Measurements from ENCODE around the gene MOB1B. TPM values are rescaled to one million over a fixed set of nuclear protein-coding genes. Genes with fewer than 3 reads are reported as not detected.

The MOB1B gene
- total RNA-seq, 4 donors from 2014 or later: 10.0 to 42.1 (median 16.5) TPM

DNA sequence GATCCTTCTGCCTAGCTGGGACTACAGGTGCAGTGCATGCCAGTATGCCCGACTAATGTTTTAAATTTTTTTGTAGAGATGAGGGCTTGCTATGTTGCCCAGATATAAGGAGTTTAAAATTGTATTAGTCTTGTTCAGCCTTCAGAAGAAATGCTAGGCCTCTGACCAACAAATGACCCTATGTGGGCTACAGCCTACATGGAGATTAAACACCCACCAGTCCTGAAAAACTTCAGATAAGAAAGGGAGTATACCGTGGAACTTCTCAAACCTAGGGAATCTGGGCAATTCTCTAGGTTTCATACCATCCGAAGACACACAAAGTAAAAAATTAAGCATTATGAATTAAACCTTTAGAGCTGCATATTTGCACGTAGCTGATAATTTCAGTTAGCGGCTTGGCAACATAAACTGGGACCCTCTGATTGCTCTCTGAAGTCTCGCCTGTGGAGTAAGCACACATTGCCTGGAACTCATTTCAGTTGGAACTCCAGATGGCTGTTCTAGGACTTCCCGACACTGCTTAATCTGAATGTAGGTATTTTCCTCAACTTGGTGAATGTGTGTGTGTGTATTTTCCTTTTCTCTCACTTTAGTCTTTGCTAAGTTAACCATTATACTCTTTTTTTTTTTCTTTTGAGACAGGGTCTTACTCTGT, 33.0 kb downstream of the MOB1B start:
- no peak overlapping the region for H3K27ac ChIP-seq
- no peaks in the 10 kb centered on the region for H3K9me3 ChIP-seq
- no peaks in the 10 kb centered on the region for H3K4me1 ChIP-seq
- no peak for TF ChIP-seq POLR2A (IDR thresholded peaks at IDR 0.05)
- TF ChIP-seq, protein P1, sequence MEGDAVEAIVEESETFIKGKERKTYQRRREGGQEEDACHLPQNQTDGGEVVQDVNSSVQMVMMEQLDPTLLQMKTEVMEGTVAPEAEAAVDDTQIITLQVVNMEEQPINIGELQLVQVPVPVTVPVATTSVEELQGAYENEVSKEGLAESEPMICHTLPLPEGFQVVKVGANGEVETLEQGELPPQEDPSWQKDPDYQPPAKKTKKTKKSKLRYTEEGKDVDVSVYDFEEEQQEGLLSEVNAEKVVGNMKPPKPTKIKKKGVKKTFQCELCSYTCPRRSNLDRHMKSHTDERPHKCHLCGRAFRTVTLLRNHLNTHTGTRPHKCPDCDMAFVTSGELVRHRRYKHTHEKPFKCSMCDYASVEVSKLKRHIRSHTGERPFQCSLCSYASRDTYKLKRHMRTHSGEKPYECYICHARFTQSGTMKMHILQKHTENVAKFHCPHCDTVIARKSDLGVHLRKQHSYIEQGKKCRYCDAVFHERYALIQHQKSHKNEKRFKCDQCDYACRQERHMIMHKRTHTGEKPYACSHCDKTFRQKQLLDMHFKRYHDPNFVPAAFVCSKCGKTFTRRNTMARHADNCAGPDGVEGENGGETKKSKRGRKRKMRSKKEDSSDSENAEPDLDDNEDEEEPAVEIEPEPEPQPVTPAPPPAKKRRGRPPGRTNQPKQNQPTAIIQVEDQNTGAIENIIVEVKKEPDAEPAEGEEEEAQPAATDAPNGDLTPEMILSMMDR (IDR thresholded peaks at IDR 0.05): no peak
- no peak overlapping the region for H3K4me3 ChIP-seq
- no peaks in the 10 kb centered on the region for H3K36me3 ChIP-seq
- no peak for DNase-seq
- intact Hi-C loops (cut with DNase I; ENCODE audit: low total_unique reads): no loop called here
- H3K27me3 ChIP-seq: no peaks in the 10 kb centered on the region

GRCh38 chr4:70936200-70936787, 34.1 kb downstream of the MOB1B start:
- no peak for DNase-seq
- no peaks in the 10 kb centered on the region for H3K9me3 ChIP-seq
- H3K4me1 ChIP-seq: no peaks in the 10 kb centered on the region
- no peak for TF ChIP-seq POLR2A (IDR thresholded peaks at IDR 0.05)
- TF ChIP-seq, protein P1 (IDR thresholded peaks at IDR 0.05): no peak
- H3K27me3 ChIP-seq: no peaks in the 10 kb centered on the region
- H3K27ac ChIP-seq: no peak overlapping the region
- intact Hi-C loops (cut with DNase I; ENCODE audit: low total_unique reads): no loop called here
- H3K36me3 ChIP-seq: no peaks in the 10 kb centered on the region
- H3K4me3 ChIP-seq: no peak overlapping the region

DNA sequence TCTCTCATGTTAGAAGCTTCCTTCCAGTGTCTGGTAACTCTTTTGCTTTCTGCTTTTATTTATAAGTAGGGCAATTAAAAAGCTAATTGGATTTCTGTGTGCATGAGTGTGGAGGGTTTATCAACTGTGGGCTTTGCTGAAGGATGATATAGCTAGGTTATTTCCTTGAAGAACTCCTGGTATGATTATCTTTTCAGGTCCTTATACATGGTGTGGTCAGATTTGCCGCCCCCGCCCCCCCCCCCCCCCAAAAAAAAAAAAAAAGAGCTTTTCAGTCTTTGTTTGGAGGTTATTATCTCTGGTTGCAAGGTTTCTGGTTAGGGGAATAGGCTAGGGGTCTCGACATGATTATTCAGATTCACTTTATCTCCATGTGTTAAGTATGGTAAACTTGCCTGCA, 35.9 kb downstream of the MOB1B start:
- H3K9me3 ChIP-seq: no peaks in the 10 kb centered on the region
- TF ChIP-seq, protein P1 (IDR thresholded peaks at IDR 0.05): no peak
- TF ChIP-seq POLR2A (IDR thresholded peaks at IDR 0.05): no peak
- H3K27me3 ChIP-seq: no peaks in the 10 kb centered on the region
- H3K27ac ChIP-seq: no peak overlapping the region
- H3K4me3 ChIP-seq: no peak overlapping the region
- H3K36me3 ChIP-seq: no peaks in the 10 kb centered on the region
- no peaks in the 10 kb centered on the region for H3K4me1 ChIP-seq
- intact Hi-C loops (cut with DNase I; ENCODE audit: low total_unique reads): no loop called here
- no peak for DNase-seq

DNA sequence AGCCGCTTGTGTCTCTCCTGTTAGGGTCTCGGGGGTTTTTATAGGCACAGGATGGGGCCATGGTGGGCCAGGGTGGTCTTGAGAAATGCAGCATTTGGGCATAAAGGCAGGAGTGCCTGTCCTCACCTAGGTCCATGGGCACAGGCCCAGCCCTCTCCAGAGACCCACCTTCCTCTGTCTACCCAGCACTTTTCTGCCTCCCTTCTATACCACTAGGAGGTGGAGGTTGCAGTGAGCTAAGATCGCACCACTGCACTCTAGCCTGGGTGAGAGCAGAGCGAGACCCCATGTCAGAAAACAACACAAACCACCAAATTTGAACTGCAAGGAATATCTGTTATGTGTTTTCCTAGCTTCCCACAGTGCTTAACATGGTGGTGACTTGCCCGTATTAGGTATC, 38.0 kb downstream of the MOB1B start:
- intact Hi-C loops (cut with DNase I; ENCODE audit: low total_unique reads): no loop called here
- H3K4me3 ChIP-seq: no peak overlapping the region
- H3K9me3 ChIP-seq: no peaks in the 10 kb centered on the region
- TF ChIP-seq, protein P1 (IDR thresholded peaks at IDR 0.05): no peak
- H3K27me3 ChIP-seq: no peaks in the 10 kb centered on the region
- no peaks in the 10 kb centered on the region for H3K4me1 ChIP-seq
- H3K27ac ChIP-seq: no peak overlapping the region
- H3K36me3 ChIP-seq: no peaks in the 10 kb centered on the region
- DNase-seq: no peak

DNA sequence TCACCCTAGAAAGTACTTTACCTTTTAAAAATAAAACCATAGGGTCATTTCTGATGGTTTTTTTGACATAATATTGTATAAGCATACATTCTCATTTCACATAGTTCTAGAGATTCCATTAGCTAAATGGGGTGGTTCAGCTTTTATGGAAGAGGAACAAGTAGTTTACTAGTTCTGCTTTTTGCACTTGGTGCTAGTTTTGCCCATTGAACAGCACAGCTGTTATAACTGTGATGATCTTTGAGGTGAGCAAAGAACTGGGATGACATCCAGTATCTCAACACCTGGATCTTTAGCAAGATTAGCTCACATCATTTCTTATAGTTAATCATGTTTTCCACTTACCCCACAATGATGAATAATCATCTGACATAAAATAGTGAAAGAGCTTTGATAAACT, 40.9 kb downstream of the MOB1B start:
- no peaks in the 10 kb centered on the region for H3K36me3 ChIP-seq
- H3K9me3 ChIP-seq: no peaks in the 10 kb centered on the region
- H3K4me1 ChIP-seq: no peaks in the 10 kb centered on the region
- no peak overlapping the region for H3K4me3 ChIP-seq
- DNase-seq: no peak
- TF ChIP-seq, protein P1 (IDR thresholded peaks at IDR 0.05): no peak
- TF ChIP-seq POLR2A (IDR thresholded peaks at IDR 0.05): no peak
- H3K27ac ChIP-seq: no peak overlapping the region
- intact Hi-C loops (cut with DNase I; ENCODE audit: low total_unique reads): no loop called here
- no peaks in the 10 kb centered on the region for H3K27me3 ChIP-seq
